HFFc6 (cell line): ENCODE results near the gene NFE2. TPM values are rescaled to one million over a fixed set of nuclear protein-coding genes. Genes with fewer than 3 reads are reported as not detected.
A peak's percentile ranks its signal among the peaks of the same experiment; 100 is the strongest.

Experiments used
- DNase-seq: peaks from one replicate; pipeline ENCODE4 v3.0.0-alpha.2; 2018
- H3K27ac Mint-ChIP-seq: 2 replicates; pipeline ENCODE4 v1.8.0; 2020; ENCODE audit warnings: mild to moderate bottlenecking, mixed read lengths
- H3K27me3 Mint-ChIP-seq: 2 replicates; pipeline ENCODE4 v1.8.0; 2021; ENCODE audit warnings: mild to moderate bottlenecking, moderate library complexity, mixed read lengths; ENCODE audit not compliant: insufficient read depth
- H3K36me3 Mint-ChIP-seq: 2 replicates; pipeline ENCODE4 v1.8.0; 2021; ENCODE audit warnings: low read depth, mixed read lengths
- H3K4me1 Mint-ChIP-seq: 2 replicates; pipeline ENCODE4 v1.8.0; 2020; ENCODE audit warnings: low read depth, mixed read lengths
- H3K4me3 Mint-ChIP-seq: 2 replicates; pipeline ENCODE4 v1.8.0; 2020; ENCODE audit warnings: mild to moderate bottlenecking, moderate library complexity, mixed read lengths
- H3K9me3 Mint-ChIP-seq: 2 replicates; pipeline ENCODE4 v1.8.0; 2020; ENCODE audit warnings: mild to moderate bottlenecking, mixed read lengths
- CTCF ChIP-seq: fragments of 200-600 bp; sonication (generic); IDR thresholded peaks from 2 replicates; pipeline ENCODE4 v1.5.0; 2021; ENCODE audit warnings: antibody characterized with exemption, mild to moderate bottlenecking
- total RNA-seq, 6 experiments: library from RNA; stranded (reverse); fragmentation: NEBNext Ultra II Directional; extraction: Animal tissue kit (Norgen Biotek cat#: 25700); gene quantifications; 2 replicates in 1 of 6; 3 replicates in 5 of 6; pipeline ENCODE4 v1.2.3, GENCODE V29; 2021

The NFE2 gene
- total RNA-seq, 6 experiments from 2014 or later = 0.21 to 0.59 (median 0.32) TPM

DNA sequence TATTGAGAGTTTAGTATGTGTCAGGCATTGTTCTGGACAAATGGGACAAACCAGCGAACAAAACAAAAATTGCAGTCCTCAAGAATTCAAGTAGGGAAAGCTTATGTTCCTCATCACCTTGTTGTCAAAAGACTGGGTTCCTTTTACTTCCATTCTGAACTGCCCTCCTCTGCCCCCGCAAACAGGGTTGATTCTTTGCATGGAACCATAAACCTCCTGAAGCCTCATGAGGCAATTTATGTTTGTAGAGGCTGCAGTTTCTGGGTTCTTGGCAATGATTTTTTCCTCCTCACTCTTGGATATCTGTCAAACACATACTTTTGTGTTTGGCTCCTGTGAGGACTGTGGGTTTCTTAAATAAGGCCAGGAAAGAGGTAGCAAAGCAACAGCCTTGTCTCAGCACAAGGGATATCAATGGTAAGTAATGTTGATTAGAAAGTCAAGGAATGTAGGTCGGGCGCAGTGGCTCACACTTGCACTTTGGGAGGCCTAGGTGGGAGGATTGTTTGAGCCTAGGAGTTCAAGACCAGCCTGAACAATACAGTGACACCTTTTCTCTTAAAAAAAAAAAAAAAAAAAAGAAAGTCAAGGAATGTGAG lies 38.0 kb upstream of the NFE2 start:
- Mint-ChIP-seq H3K27me3 (peaks cover 4% of the 10 kb centered on the region; the same call in 1 of the 2 replicates), H3K4me1 (peaks cover 35% of the 10 kb centered on the region), H3K9me3 (no peaks in the 10 kb centered on the region), H3K27ac (peak overlapping the region; percentile 24; the same call in 1 of the 2 replicates), H3K4me3 (no peak overlapping the region), H3K36me3 (peaks cover 23% of the 10 kb centered on the region)
- TF ChIP-seq CTCF = no peak
- no peak for DNase-seq

DNA sequence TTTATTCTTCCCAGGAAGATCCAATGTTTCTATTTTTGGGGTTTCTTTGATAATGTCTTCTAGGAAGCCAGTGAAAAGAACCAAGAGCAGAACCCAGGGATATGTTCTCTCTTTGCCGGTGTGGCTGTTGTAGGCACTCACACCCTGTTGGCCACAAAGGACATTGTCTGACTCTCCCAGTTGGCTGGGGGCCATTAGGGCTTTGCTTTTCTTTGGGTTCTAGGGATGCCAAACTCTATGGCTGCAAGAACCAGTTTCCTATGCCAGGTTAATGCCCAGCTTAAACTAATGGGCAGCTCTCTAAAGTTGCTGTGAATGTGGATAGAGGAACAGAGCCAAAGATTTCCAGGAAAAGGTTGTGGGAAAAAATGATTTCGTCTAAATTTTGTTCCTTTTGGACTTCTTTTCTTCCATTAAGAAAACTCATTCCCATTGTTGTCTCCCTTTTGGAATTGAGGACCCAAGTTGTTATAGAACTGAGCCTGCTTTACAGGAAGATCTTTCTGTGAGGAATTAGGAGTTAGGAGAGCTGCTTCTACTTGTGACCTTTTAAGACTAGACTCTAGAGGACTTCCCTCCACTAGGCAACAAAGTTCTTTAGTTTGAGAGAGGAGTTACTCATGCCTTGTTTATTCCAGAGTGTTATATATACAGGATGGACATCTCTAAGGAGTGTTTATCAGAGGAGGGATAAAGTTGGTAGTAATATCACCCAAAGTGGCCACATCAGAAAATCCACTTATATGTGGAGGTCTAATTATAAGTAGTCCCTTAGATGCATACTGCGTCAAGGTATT lies 37.2 kb upstream of the NFE2 start:
- TF ChIP-seq CTCF = no peak
- Mint-ChIP-seq H3K4me3 (no peak overlapping the region), H3K9me3 (no peaks in the 10 kb centered on the region), H3K27me3 (peaks cover 4% of the 10 kb centered on the region; the same call in 1 of the 2 replicates), H3K36me3 (peaks cover 18% of the 10 kb centered on the region), H3K27ac (peak overlapping the region; percentile 46), H3K4me1 (peaks cover 35% of the 10 kb centered on the region)
- DNase-seq = no peak

DNA sequence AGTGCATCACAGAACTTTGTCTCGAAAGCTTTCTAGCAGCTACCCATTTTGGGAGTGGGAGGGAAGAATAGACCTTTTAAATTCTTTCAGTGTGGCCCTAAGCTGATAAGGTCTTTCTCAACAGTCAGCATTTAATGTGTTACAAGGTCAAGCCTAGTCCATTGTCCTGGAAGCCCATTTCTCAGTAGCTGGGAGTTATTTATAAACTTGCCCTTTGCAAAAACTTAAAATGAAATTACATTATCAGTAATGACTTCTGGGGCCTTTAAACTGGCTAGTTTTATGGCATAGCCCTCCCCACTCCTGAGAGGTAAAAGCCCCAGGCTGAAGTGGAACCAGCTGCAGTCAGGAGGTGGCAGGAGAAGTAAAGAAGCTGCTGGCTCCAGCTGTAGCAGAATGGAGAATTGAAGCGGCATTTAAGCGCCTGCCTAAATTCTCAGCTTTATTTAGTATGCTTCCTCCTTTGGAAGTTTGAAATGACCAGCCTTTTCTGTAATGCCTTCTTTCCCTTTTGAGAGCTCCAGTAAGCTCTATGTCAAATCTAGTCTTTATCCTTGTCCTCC lies 36.5 kb upstream of the NFE2 start:
- TF ChIP-seq CTCF = no peak
- peaks cover 35% of the 10 kb centered on the region for H3K4me1 Mint-ChIP-seq
- no peak for DNase-seq
- no peak overlapping the region for H3K4me3 Mint-ChIP-seq
- H3K27me3 Mint-ChIP-seq = peaks cover 4% of the 10 kb centered on the region; the same call in 1 of the 2 replicates
- H3K9me3 Mint-ChIP-seq = no peaks in the 10 kb centered on the region
- H3K36me3 Mint-ChIP-seq = peaks cover 14% of the 10 kb centered on the region
- no peak overlapping the region for H3K27ac Mint-ChIP-seq

- no peaks in the 10 kb centered on the region for H3K9me3 Mint-ChIP-seq
- no peak overlapping the region for H3K27ac Mint-ChIP-seq
These were observed 32.7 kb upstream of the NFE2 start for GRCh38 chr12:54333420-54334034.

More at GRCh38 chr12:54333420-54334034, 32.7 kb upstream of the NFE2 start:
- Mint-ChIP-seq H3K4me1 (peaks cover 45% of the 10 kb centered on the region), H3K4me3 (no peak overlapping the region), H3K36me3 (no peaks in the 10 kb centered on the region; the same call in 1 of the 2 replicates), H3K27me3 (peaks cover 4% of the 10 kb centered on the region; the same call in 1 of the 2 replicates)
- TF ChIP-seq CTCF = no peak
- no peak for DNase-seq
